ENCODE results near the gene ADGRB2. TPM values are rescaled to one million over a fixed set of nuclear protein-coding genes. Genes with fewer than 3 reads are reported as not detected.
A peak's percentile ranks its signal among the peaks of the same experiment; 100 is the strongest.

ADGRB2 gene
- total RNA-seq, 4 donors from 2014 or later = 0.77 to 31.0 (median 3.7) TPM; not detected in 1

DNA sequence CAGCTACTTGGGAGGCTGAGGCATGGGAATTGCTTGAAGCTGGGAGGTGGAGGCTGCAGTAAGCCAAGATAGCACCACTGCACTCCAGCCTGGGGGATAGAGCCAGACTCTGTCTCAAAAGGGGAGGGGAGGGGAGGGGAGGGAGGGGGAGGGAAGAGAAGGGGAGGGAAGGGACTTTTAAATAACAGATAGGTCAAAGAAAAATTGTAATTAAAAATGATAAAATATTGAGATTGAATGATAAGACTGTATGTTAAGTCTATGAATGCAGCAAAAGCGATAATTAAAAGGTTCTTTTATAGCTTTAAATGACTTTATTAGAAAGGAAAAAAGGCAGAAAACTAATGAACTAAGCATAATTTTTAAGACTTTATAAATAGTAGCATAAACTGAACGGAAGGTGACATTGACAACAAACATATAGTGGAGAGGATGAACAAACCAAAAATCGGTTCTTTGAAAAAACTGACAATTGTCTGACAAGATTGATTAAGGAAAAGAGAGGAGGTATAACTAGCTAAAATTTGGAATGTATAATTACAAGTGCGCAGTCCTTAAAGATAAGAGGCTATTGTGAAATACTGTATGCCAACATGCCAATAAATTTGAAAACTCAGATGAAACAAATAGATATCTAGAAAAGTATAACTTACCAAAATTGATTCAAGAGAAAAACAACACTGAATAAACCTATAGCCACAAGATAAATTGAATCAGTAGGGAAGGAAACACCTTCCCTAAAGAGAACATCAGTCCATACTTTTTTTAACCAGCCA is 43.3 kb upstream of the ADGRB2 start:
- H3K4me3 ChIP-seq = no peak overlapping the region
- no peaks in the 10 kb centered on the region for H3K36me3 ChIP-seq
- H3K4me1 ChIP-seq = no peaks in the 10 kb centered on the region
- no peaks in the 10 kb centered on the region for H3K9me3 ChIP-seq
- no peaks in the 10 kb centered on the region for H3K27me3 ChIP-seq
- intact Hi-C loops (cut with DNase I; ENCODE audit: low total_unique reads) = no loop called here
- DNase-seq = no peak
- TF ChIP-seq, protein P1, sequence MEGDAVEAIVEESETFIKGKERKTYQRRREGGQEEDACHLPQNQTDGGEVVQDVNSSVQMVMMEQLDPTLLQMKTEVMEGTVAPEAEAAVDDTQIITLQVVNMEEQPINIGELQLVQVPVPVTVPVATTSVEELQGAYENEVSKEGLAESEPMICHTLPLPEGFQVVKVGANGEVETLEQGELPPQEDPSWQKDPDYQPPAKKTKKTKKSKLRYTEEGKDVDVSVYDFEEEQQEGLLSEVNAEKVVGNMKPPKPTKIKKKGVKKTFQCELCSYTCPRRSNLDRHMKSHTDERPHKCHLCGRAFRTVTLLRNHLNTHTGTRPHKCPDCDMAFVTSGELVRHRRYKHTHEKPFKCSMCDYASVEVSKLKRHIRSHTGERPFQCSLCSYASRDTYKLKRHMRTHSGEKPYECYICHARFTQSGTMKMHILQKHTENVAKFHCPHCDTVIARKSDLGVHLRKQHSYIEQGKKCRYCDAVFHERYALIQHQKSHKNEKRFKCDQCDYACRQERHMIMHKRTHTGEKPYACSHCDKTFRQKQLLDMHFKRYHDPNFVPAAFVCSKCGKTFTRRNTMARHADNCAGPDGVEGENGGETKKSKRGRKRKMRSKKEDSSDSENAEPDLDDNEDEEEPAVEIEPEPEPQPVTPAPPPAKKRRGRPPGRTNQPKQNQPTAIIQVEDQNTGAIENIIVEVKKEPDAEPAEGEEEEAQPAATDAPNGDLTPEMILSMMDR (IDR thresholded peaks at IDR 0.05) = no peak
- no peak for TF ChIP-seq POLR2A (IDR thresholded peaks at IDR 0.05)
- H3K27ac ChIP-seq = no peak overlapping the region

DNA sequence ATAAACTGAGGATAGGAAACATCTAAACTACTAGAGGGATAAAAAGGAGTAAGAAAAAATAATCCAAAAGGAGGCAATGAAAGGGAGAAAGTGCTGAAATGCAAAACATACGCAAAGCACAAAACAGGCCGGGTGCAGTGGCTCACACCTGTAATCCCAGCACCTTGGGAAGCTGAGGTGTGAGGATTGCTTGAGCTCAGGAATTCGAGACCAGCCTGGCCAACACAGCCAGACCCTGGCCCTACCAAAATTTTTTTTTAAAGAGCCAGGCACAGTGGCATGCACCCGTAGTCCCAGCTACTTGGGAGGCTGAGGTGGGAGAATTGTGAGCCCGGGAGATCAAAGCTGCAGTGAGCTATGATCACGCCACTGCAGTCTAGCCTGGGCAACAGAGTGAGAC is 41.2 kb upstream of the ADGRB2 start:
- no peaks in the 10 kb centered on the region for H3K4me1 ChIP-seq
- intact Hi-C loops (cut with DNase I; ENCODE audit: low total_unique reads) = no loop called here
- no peak for DNase-seq
- no peak overlapping the region for H3K27ac ChIP-seq
- no peaks in the 10 kb centered on the region for H3K36me3 ChIP-seq
- no peaks in the 10 kb centered on the region for H3K27me3 ChIP-seq
- no peak overlapping the region for H3K4me3 ChIP-seq
- TF ChIP-seq POLR2A (IDR thresholded peaks at IDR 0.05) = no peak
- TF ChIP-seq, protein P1 (IDR thresholded peaks at IDR 0.05) = no peak
- no peaks in the 10 kb centered on the region for H3K9me3 ChIP-seq

- H3K4me3 ChIP-seq = no peak overlapping the region
- H3K36me3 ChIP-seq = no peaks in the 10 kb centered on the region
- TF ChIP-seq, protein P1 (IDR thresholded peaks at IDR 0.05) = no peak
- no peak for TF ChIP-seq POLR2A (IDR thresholded peaks at IDR 0.05)
- H3K9me3 ChIP-seq = no peaks in the 10 kb centered on the region
- H3K4me1 ChIP-seq = no peaks in the 10 kb centered on the region
- no peak overlapping the region for H3K27ac ChIP-seq
- intact Hi-C loops (cut with DNase I; ENCODE audit: low total_unique reads) = no loop called here
- H3K27me3 ChIP-seq = no peaks in the 10 kb centered on the region
- DNase-seq = no peak
Measured at GRCh38 chr1:31804098-31804497, 40.0 kb upstream of the ADGRB2 start.

DNA sequence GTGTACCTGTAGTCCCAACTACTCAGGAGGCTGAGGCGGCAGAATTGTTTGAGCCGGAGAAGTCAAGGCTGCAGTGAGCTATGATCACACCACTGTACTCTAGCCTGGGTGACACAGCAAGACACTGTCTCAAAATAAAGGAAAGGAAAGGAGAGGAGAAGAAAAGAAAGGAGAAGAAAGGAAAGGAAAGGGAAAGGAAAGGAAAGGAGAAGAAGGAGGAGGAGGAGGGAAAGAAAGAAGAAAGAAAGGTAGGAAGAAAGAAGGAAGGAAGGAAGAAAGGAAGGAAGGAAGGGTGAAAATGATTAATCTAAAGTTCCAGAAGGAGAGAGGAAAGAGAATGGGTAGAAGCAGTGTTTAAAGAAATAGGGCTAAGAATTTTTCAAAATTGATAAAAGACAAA is 39.5 kb upstream of the ADGRB2 start:
- H3K4me3 ChIP-seq = no peak overlapping the region
- intact Hi-C loops (cut with DNase I; ENCODE audit: low total_unique reads) = no loop called here
- no peak overlapping the region for H3K27ac ChIP-seq
- no peak for TF ChIP-seq POLR2A (IDR thresholded peaks at IDR 0.05)
- TF ChIP-seq, protein P1 (IDR thresholded peaks at IDR 0.05) = no peak
- no peaks in the 10 kb centered on the region for H3K4me1 ChIP-seq
- no peaks in the 10 kb centered on the region for H3K36me3 ChIP-seq
- DNase-seq = no peak
- no peaks in the 10 kb centered on the region for H3K27me3 ChIP-seq
- no peaks in the 10 kb centered on the region for H3K9me3 ChIP-seq

- TF ChIP-seq POLR2A (IDR thresholded peaks at IDR 0.05) = no peak
- TF ChIP-seq, protein P1 (IDR thresholded peaks at IDR 0.05) = no peak
- Histone ChIP-seq H3K36me3 (no peaks in the 10 kb centered on the region), H3K4me3 (peak overlapping the region; percentile 11 to 18), H3K9me3 (no peaks in the 10 kb centered on the region), H3K27me3 (no peaks in the 10 kb centered on the region), H3K27ac (peak overlapping the region; percentile 27 to 53), H3K4me1 (peaks cover 0 to 4% of the 10 kb centered on the region in 2 donors)
- DNase-seq = no peak
- intact Hi-C loops (cut with DNase I; ENCODE audit: low total_unique reads) = no loop called here
Measured at GRCh38 chr1:31802190-31803150, 38.3 kb upstream of the ADGRB2 start.
